ENCODE data around the gene PLCL1.

- TF ChIP-seq PBX3 (IDR thresholded peaks at IDR 0.05) (no peak), CTCF (IDR thresholded peaks at IDR 0.05) (no peak), TAF1 (IDR thresholded peaks at IDR 0.05; ENCODE audit: borderline replicate concordance, low read depth, low read length) (no peak), RCOR1 (IDR thresholded peaks at IDR 0.05; ENCODE audit: low read length) (no peak), POLR2AphosphoS5 (IDR thresholded peaks at IDR 0.05; ENCODE audit: low read depth, low read length) (no peak), NFIC (IDR thresholded peaks at IDR 0.05; ENCODE audit: borderline replicate concordance) (no peak), EZH2phosphoT487 (IDR thresholded peaks at IDR 0.05; ENCODE audit: borderline replicate concordance, low read depth) (no peak), JUND (IDR thresholded peaks at IDR 0.05) (no peak), NRF1 (IDR thresholded peaks at IDR 0.05; ENCODE audit: low read depth, low read length) (no peak), EP300 (IDR thresholded peaks at IDR 0.05; ENCODE audit: borderline replicate concordance in 1 of 2, low read depth in 1 of 2, low read length in 1 of 2) (no peak), CHD2 (IDR thresholded peaks at IDR 0.05; ENCODE audit: low read length, partially characterized antibody) (no peak)
These were observed 186.0 kb downstream of the PLCL1 start for GRCh38 chr2:197990356-197990755.

Data from SK-N-SH (cell line).